ENCODE results near the gene FMOD.

Gene FMOD

DNA sequence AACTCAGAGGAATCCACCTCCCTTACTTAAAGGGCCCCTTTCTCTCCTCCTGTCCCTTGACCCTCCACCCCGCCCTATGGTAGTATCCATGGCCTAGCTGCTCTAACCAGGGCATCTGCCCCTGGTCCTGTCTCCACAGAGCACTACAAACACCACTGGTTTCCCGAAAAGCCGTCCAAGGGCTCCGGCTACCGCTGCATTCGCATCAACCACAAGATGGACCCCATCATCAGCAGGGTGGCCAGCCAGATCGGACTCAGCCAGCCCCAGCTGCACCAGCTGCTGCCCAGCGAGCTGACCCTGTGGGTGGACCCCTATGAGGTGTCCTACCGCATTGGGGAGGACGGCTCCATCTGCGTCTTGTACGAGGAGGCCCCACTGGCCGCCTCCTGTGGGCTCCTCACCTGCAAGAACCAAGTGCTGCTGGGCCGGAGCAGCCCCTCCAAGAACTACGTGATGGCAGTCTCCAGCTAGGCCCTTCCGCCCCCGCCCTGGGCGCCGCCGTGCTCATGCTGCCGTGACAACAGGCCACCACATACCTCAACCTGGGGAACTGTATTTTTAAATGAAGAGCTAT, 43.9 kb downstream of the FMOD start:
- H3K4me3 ChIP-seq (ENCODE audit: low read depth, low read length): peak overlapping the region; percentile 65
- DNase-seq (ENCODE audit: low read depth): no peak
- TF ChIP-seq, protein P1, sequence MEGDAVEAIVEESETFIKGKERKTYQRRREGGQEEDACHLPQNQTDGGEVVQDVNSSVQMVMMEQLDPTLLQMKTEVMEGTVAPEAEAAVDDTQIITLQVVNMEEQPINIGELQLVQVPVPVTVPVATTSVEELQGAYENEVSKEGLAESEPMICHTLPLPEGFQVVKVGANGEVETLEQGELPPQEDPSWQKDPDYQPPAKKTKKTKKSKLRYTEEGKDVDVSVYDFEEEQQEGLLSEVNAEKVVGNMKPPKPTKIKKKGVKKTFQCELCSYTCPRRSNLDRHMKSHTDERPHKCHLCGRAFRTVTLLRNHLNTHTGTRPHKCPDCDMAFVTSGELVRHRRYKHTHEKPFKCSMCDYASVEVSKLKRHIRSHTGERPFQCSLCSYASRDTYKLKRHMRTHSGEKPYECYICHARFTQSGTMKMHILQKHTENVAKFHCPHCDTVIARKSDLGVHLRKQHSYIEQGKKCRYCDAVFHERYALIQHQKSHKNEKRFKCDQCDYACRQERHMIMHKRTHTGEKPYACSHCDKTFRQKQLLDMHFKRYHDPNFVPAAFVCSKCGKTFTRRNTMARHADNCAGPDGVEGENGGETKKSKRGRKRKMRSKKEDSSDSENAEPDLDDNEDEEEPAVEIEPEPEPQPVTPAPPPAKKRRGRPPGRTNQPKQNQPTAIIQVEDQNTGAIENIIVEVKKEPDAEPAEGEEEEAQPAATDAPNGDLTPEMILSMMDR (IDR thresholded peaks at IDR 0.05; ENCODE audit: control insufficient read depth, extremely low read depth, insufficient read depth): no peak

DNA sequence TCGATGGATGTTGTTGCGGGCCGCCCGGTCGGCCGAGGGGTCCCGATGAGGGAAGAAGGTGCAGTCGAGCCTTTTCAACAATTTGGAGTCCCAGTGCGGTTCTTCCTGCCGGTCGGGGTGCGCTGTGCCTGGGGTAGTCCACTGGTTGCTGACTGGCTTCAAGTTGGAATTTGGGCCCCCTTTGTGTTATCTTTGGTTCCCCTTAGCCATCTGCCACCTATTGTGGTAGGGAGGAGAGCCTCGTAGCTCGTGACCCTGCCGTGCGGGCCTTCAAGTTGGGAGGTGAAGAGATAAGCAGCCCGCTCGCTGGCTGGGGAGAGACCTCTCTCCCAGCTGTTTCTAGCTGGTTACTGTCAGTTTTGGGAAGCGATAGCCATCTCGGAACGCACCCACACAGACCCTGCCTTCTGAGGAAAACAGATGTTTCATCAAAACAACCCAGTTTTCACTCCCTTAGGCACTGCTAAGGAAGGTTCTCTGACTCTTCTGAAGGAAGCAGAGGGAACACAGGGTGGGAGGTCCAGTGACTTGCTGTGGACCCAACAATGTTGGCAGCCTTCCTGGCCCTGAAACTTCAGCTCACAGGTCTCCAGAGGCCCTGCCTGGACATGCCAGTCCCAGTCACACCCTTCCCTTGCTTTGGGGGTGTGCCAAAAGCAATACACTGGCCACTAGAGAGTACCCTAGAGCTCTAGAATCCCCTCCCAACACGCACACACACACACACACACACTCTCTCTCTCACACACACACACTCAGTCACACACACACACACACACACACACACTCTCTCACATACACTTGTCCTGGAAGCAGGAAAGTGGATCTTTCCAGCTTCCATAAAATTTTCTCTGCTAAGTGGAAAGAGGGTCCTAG, 44.6 kb downstream of the FMOD start:
- TF ChIP-seq, protein P1 (IDR thresholded peaks at IDR 0.05; ENCODE audit: control insufficient read depth, extremely low read depth, insufficient read depth): peak; percentile 50
- peak; percentile 82 for DNase-seq (ENCODE audit: low read depth)
- peak overlapping the region; percentile 65 for H3K4me3 ChIP-seq (ENCODE audit: low read depth, low read length)

DNA sequence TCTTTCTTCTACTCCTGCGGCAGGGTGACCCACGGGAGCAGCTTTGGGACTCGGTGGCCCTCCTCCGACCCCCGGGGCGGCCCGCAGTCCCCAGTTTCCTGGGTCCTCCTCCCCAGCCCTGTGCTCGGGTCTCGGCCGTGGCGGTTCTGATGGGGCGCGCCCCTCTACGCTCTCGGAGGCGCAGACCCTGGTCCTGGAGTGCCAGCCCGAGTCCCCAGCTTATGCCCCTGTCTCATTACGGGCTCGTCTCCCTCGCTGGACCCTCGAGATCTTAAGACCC, 45.2 kb downstream of the FMOD start:
- H3K4me3 ChIP-seq (ENCODE audit: low read depth, low read length): peak overlapping the region; percentile 65
- no peak for DNase-seq (ENCODE audit: low read depth)
- TF ChIP-seq, protein P1 (IDR thresholded peaks at IDR 0.05; ENCODE audit: control insufficient read depth, extremely low read depth, insufficient read depth): no peak

DNA sequence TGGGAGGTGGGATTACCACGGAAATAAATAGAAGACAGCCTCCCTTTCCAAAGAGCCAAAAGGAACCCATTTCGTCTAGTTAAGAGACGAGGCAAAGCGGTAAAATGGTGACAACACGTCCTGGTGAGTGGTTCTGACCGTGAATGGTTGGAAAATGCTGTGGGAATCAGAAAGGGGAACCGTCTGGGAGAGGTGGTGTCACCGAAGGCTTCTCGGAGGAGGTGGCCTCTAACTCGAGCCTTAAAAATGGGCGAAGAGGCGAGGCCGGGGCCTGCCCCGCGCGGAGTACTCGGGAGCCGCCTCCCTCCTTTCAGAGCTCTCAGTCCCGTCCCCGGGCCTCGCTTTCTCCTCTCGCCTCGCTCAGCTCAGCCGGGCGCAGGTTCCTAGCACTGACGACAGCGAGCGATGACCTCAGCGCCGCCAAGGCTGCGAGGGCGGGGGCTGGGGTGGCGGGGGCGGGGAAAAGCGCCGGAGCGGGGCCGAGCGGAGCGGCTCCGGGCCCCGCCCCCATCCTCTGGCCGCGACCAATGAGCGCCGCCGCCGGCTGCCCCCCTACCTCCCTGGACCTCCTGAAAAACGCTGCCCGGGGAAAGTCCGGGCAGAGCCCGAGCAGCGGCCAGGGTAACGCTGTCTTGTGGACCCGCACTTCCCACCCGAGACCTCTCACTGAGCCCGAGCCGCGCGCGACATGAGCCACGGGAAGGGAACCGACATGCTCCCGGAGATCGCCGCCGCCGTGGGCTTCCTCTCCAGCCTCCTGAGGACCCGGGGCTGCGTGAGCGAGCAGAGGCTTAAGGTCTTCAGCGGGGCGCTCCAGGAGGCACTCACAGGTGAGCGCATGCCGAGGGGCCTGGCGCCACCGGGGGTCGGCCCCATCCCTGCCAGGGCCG, 45.8 kb downstream of the FMOD start, which contains the start of gene BTG2:
Gene BTG2 (plus strand): TSS at position 601 of the 890 bp plus-strand sequence. CDS start 88 bp downstream, at position 689.
- peak within 1 kb of the TSS; percentile 65 for H3K4me3 ChIP-seq (ENCODE audit: low read depth, low read length)
- TF ChIP-seq, protein P1 (IDR thresholded peaks at IDR 0.05; ENCODE audit: control insufficient read depth, extremely low read depth, insufficient read depth): no peak
- DNase-seq (ENCODE audit: low read depth): peak; percentile 69

DNA sequence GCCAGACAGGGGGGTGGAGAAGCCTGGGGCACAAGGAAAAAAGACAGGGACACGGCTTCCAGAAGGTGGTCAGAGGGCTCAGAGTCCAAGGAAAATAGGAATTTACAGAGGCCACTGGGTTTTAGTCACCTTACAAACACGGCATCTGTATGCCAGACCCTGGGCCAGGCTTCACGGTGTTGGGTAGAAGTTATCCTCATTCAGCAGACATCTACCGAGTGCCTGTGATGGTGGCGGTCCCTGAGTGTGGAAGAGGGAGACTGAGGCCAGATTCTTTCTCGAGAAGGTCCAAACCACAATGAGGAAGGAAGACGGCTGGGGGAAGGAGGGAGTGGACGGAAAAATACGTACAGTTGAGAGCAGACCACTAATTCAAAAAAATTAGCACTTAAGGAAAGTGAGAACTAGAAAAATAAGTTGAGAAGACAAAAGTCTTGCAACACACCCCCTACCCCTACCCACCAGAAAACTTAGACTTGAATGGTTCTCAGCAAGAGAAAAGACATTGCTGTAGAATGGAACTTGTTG, 46.5 kb downstream of the FMOD start:
- TF ChIP-seq, protein P1 (IDR thresholded peaks at IDR 0.05; ENCODE audit: control insufficient read depth, extremely low read depth, insufficient read depth): no peak
- no peak for DNase-seq (ENCODE audit: low read depth)
- peak overlapping the region; percentile 43 for H3K4me3 ChIP-seq (ENCODE audit: low read depth, low read length)

DNA sequence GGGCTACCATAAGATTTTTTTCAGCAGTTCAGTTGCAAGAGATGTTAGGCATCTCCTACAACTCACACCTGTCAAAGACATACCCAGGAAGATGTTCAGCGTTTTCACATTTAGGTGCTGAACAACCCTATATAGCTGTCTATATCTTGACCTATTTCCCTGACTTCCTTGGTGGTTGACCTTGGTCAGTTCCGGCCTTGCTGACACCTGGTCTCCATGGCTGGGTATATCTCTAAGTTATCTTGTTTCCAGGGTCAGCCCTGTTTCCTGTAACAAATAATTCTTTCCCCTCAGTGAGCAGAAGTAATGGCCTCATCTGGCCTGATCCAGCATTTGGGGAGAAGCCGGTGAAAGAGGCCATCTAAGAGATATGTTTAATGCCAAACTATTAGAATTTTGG, 48.0 kb downstream of the FMOD start:
- TF ChIP-seq, protein P1 (IDR thresholded peaks at IDR 0.05; ENCODE audit: control insufficient read depth, extremely low read depth, insufficient read depth): no peak
- H3K4me3 ChIP-seq (ENCODE audit: low read depth, low read length): no peak overlapping the region
- DNase-seq (ENCODE audit: low read depth): no peak
